Activated naive CD4-positive, alpha-beta T cell treated with anti-CD3 and anti-CD28 coated beads, Interleukin-2, amount 50 U/mL, for 72 hours (primary cell): ENCODE results near the gene FLOT2. TPM values are rescaled to one million over a fixed set of nuclear protein-coding genes. Genes with fewer than 3 reads are reported as not detected.

ENCODE experiments used
- ATAC-seq, 2 donors: fragments of 150-1000 bp; cut with Tn5 transposase; 2 replicates each; pipeline ENCODE4 v1.10.0; 2021; ENCODE audit warnings: mild to moderate bottlenecking in 2 of 2, moderate library complexity in 2 of 2
- DNase-seq, 2 donors: peaks; one replicate each; pipeline ENCODE4 v3.0.0; 2021 to 2022; ENCODE audit warnings: low spot score in 2 of 2
- H3K27ac Mint-ChIP-seq, 2 donors: one replicate each; pipeline ENCODE4 v1.8.0; 2022; ENCODE audit warnings: mild to moderate bottlenecking in 2 of 2, mixed read lengths in 2 of 2
- H3K36me3 Mint-ChIP-seq, 2 donors: one replicate each; pipeline ENCODE4 v1.8.0; 2022; ENCODE audit warnings: mixed read lengths in 2 of 2
- H3K9me3 Mint-ChIP-seq, 2 donors: one replicate each; pipeline ENCODE4 v1.8.0; 2022; ENCODE audit warnings: mixed read lengths in 2 of 2
- total RNA-seq, 2 donors: library from RNA; stranded (reverse); gene quantifications; one replicate each; pipeline ENCODE4 v1.2.3, GENCODE V29; 2022

The FLOT2 gene
- total RNA-seq, 2 donors from 2014 or later: 44.9 to 102 TPM

GRCh38 chr17:28867276-28867675 is 30.3 kb downstream of the FLOT2 start:
- Mint-ChIP-seq H3K27ac (peak overlapping the region in 1 of 2 donors; percentile 8), H3K36me3 (no peaks in the 10 kb centered on the region), H3K9me3 (no peaks in the 10 kb centered on the region)
- no peak for ATAC-seq
- DNase-seq: no peak

- H3K9me3 Mint-ChIP-seq: no peaks in the 10 kb centered on the region
- peak in 1 of 2 donors; percentile 72 for ATAC-seq
- H3K36me3 Mint-ChIP-seq: no peaks in the 10 kb centered on the region
- peak overlapping the region in 1 of 2 donors; percentile 44 for H3K27ac Mint-ChIP-seq
- no peak for DNase-seq
Observed at GRCh38 chr17:28865946-28866752, 31.4 kb downstream of the FLOT2 start.

- no peak for ATAC-seq
- no peak for DNase-seq
- Mint-ChIP-seq H3K36me3 (peaks cover 0 to 4% of the 10 kb centered on the region in 2 donors), H3K27ac (no peak overlapping the region), H3K9me3 (no peaks in the 10 kb centered on the region)
Observed at GRCh38 chr17:28864991-28865849, 32.3 kb downstream of the FLOT2 start.

- Mint-ChIP-seq H3K27ac (no peak overlapping the region), H3K9me3 (no peaks in the 10 kb centered on the region), H3K36me3 (peaks cover 0 to 5% of the 10 kb centered on the region in 2 donors)
- no peak for ATAC-seq
- DNase-seq: no peak
Observed at GRCh38 chr17:28863953-28864352, 33.6 kb downstream of the FLOT2 start.

- DNase-seq: no peak
- H3K9me3 Mint-ChIP-seq: no peaks in the 10 kb centered on the region
- H3K27ac Mint-ChIP-seq: peak overlapping the region; percentile 38 to 43
- H3K36me3 Mint-ChIP-seq: peaks cover 5 to 17% of the 10 kb centered on the region in 2 donors
- no peak for ATAC-seq
Observed at GRCh38 chr17:28862561-28862960, 35.0 kb downstream of the FLOT2 start.

GRCh38 chr17:28861393-28862203 is 35.9 kb downstream of the FLOT2 start:
- H3K36me3 Mint-ChIP-seq: peaks cover 9 to 23% of the 10 kb centered on the region in 2 donors
- DNase-seq: no peak
- no peak overlapping the region for H3K27ac Mint-ChIP-seq
- ATAC-seq: no peak
- no peaks in the 10 kb centered on the region for H3K9me3 Mint-ChIP-seq

- Mint-ChIP-seq H3K9me3 (no peaks in the 10 kb centered on the region), H3K36me3 (peaks cover 15 to 23% of the 10 kb centered on the region in 2 donors), H3K27ac (peak overlapping the region in 1 of 2 donors; percentile 43)
- no peak for ATAC-seq
- no peak for DNase-seq
Observed at GRCh38 chr17:28860363-28860808, 37.1 kb downstream of the FLOT2 start.

- Mint-ChIP-seq H3K9me3 (no peaks in the 10 kb centered on the region), H3K36me3 (peaks cover 21 to 29% of the 10 kb centered on the region in 2 donors), H3K27ac (peak overlapping the region; percentile 64 to 82)
Observed at GRCh38 chr17:28858801-28859355, 38.7 kb downstream of the FLOT2 start.

GRCh38 chr17:28857905-28858800 is 39.4 kb downstream of the FLOT2 start:
- peak overlapping the region; percentile 64 to 82 for H3K27ac Mint-ChIP-seq
- no peaks in the 10 kb centered on the region for H3K9me3 Mint-ChIP-seq
- peak in 1 of 2 donors; percentile 40 for ATAC-seq
- H3K36me3 Mint-ChIP-seq: peaks cover 21 to 29% of the 10 kb centered on the region in 2 donors
- DNase-seq: no peak

More at GRCh38 chr17:28858801-28859355, 38.7 kb downstream of the FLOT2 start:
- DNase-seq (no peak), ATAC-seq (no peak)

- DNase-seq: no peak
- peak overlapping the region; percentile 64 to 84 for H3K27ac Mint-ChIP-seq
- H3K36me3 Mint-ChIP-seq: peaks cover 21 to 29% of the 10 kb centered on the region in 2 donors
- no peaks in the 10 kb centered on the region for H3K9me3 Mint-ChIP-seq
- no peak for ATAC-seq
Observed at GRCh38 chr17:28856028-28856574, 41.4 kb downstream of the FLOT2 start.

- H3K36me3 Mint-ChIP-seq: peaks cover 21 to 26% of the 10 kb centered on the region in 2 donors
- no peak for ATAC-seq
- H3K9me3 Mint-ChIP-seq: no peaks in the 10 kb centered on the region
- H3K27ac Mint-ChIP-seq: peak overlapping the region; percentile 84 to 97
- no peak for DNase-seq
Observed at GRCh38 chr17:28855336-28855679, 42.2 kb downstream of the FLOT2 start.

GRCh38 chr17:28854457-28855335 is 42.8 kb downstream of the FLOT2 start, which contains the start of gene ERAL1:
TSS of gene ERAL1 (plus strand) at chr17:28855016. CDS start at chr17:28855035, 19 bp downstream.
- H3K27ac Mint-ChIP-seq: peak within 1 kb of the TSS; percentile 84 to 97
- peak; percentile 81 to 84 for DNase-seq
- H3K36me3 Mint-ChIP-seq: peaks cover 21 to 24% of the 10 kb centered on the region in 2 donors
- no peaks in the 10 kb centered on the region for H3K9me3 Mint-ChIP-seq
- ATAC-seq: peak; percentile 98 to 100

- DNase-seq: no peak
- Mint-ChIP-seq H3K9me3 (no peaks in the 10 kb centered on the region), H3K27ac (no peak overlapping the region), H3K36me3 (peaks cover 19 to 21% of the 10 kb centered on the region in 2 donors)
- ATAC-seq: no peak
Observed at GRCh38 chr17:28853295-28853694, 44.2 kb downstream of the FLOT2 start.

GRCh38 chr17:28849281-28849680 is 48.3 kb downstream of the FLOT2 start:
- no peak for DNase-seq

More at GRCh38 chr17:28849281-28849680, 48.3 kb downstream of the FLOT2 start:
- no peaks in the 10 kb centered on the region for H3K36me3 Mint-ChIP-seq
- peak; percentile 68 to 78 for ATAC-seq
- no peak overlapping the region for H3K27ac Mint-ChIP-seq
- no peaks in the 10 kb centered on the region for H3K9me3 Mint-ChIP-seq
